ENCODE measurements around the gene HAVCR1.
"Not testable (repeated sequence)": the region's sequence is repeated elsewhere in the genome, so short reads cannot be mapped to it uniquely, and the experiment has no call there.

HAVCR1 gene

GRCh38 chr5:157020511-157021222 lies 38.2 kb downstream of the HAVCR1 start:
- H4K91ac ChIP-seq (ENCODE audit: low read depth, low read length), result no peak overlapping the region
- no peak for DNase-seq
- H3K23ac ChIP-seq (ENCODE audit: low read length), result no peak overlapping the region
- H3K79me1 ChIP-seq (ENCODE audit: low read length), result no peaks in the 10 kb centered on the region
- H2AK5ac ChIP-seq (ENCODE audit: low read length), result no peak overlapping the region
- no peak overlapping the region for H3K4me2 ChIP-seq (ENCODE audit: low read length)
- no peaks in the 10 kb centered on the region for H3K27me3 ChIP-seq (ENCODE audit: insufficient read depth, low read length)
- no peak overlapping the region for H2BK12ac ChIP-seq (ENCODE audit: low read length)
- H4K12ac ChIP-seq (ENCODE audit: low read depth, low read length), result no peak overlapping the region
- H3K9me3 ChIP-seq (ENCODE audit: insufficient read depth, low read depth, low read length), result peaks cover 3% of the 10 kb centered on the region
- no peaks in the 10 kb centered on the region for H3K79me2 ChIP-seq (ENCODE audit: control insufficient read depth, insufficient read depth, low read length, poor library complexity)
- H3K4me3 ChIP-seq (ENCODE audit: low read depth, low read length), result no peak overlapping the region
- H3K9ac ChIP-seq (ENCODE audit: low read length), result no peak overlapping the region
- no peak overlapping the region for H2AFZ ChIP-seq (ENCODE audit: insufficient read depth, low read length, poor library complexity)
- no peak overlapping the region for H2BK5ac ChIP-seq (ENCODE audit: low read depth, low read length, poor library complexity)
- no peaks in the 10 kb centered on the region for H3K4me1 ChIP-seq (ENCODE audit: control insufficient read depth in 1 of 2, insufficient read depth in 2 of 2, low read length in 2 of 2)
- H4K8ac ChIP-seq (ENCODE audit: low read depth, low read length), result no peak overlapping the region
- no peak overlapping the region for H2BK120ac ChIP-seq (ENCODE audit: insufficient read depth, low read length, poor library complexity)
- H3K36me3 ChIP-seq (ENCODE audit: control insufficient read depth in 1 of 2, insufficient read depth in 2 of 2, low read length in 2 of 2), result no peaks in the 10 kb centered on the region
- H3K18ac ChIP-seq (ENCODE audit: low read length), result no peak overlapping the region
- no peak overlapping the region for H3K14ac ChIP-seq (ENCODE audit: low read length)
- H3K4ac ChIP-seq (ENCODE audit: low read depth, low read length), result no peak overlapping the region
- WGBS (ENCODE audit: extremely low coverage, insufficient coverage, insufficient read length), result no CpG with 5 or more reads among the region's 4 CpGs
- H3K27ac ChIP-seq (ENCODE audit: low read depth, low read length), result no peak overlapping the region

GRCh38 chr5:157020002-157020401 lies 38.9 kb downstream of the HAVCR1 start:
- no peak overlapping the region for H2AFZ ChIP-seq (ENCODE audit: insufficient read depth, low read length, poor library complexity)
- no peaks in the 10 kb centered on the region for H3K79me2 ChIP-seq (ENCODE audit: control insufficient read depth, insufficient read depth, low read length, poor library complexity)
- H3K18ac ChIP-seq (ENCODE audit: low read length), result no peak overlapping the region
- H3K36me3 ChIP-seq (ENCODE audit: control insufficient read depth in 1 of 2, insufficient read depth in 2 of 2, low read length in 2 of 2), result no peaks in the 10 kb centered on the region
- no peaks in the 10 kb centered on the region for H3K4me1 ChIP-seq (ENCODE audit: control insufficient read depth in 1 of 2, insufficient read depth in 2 of 2, low read length in 2 of 2)
- peaks cover 3% of the 10 kb centered on the region for H3K9me3 ChIP-seq (ENCODE audit: insufficient read depth, low read depth, low read length)
- H3K4me3 ChIP-seq (ENCODE audit: low read depth, low read length), result no peak overlapping the region
- H2BK120ac ChIP-seq (ENCODE audit: insufficient read depth, low read length, poor library complexity), result no peak overlapping the region
- H4K12ac ChIP-seq (ENCODE audit: low read depth, low read length), result no peak overlapping the region
- H2BK5ac ChIP-seq (ENCODE audit: low read depth, low read length, poor library complexity), result no peak overlapping the region
- no peak overlapping the region for H4K8ac ChIP-seq (ENCODE audit: low read depth, low read length)
- no peak overlapping the region for H3K27ac ChIP-seq (ENCODE audit: low read depth, low read length)
- no peak overlapping the region for H2AK5ac ChIP-seq (ENCODE audit: low read length)
- no peak overlapping the region for H2BK12ac ChIP-seq (ENCODE audit: low read length)
- no peak overlapping the region for H3K4ac ChIP-seq (ENCODE audit: low read depth, low read length)
- H3K27me3 ChIP-seq (ENCODE audit: insufficient read depth, low read length), result no peaks in the 10 kb centered on the region
- no peak overlapping the region for H3K14ac ChIP-seq (ENCODE audit: low read length)
- no peaks in the 10 kb centered on the region for H3K79me1 ChIP-seq (ENCODE audit: low read length)
- no peak overlapping the region for H3K9ac ChIP-seq (ENCODE audit: low read length)
- H3K23ac ChIP-seq (ENCODE audit: low read length), result no peak overlapping the region
- no peak overlapping the region for H4K91ac ChIP-seq (ENCODE audit: low read depth, low read length)
- no peak for DNase-seq
- H3K4me2 ChIP-seq (ENCODE audit: low read length), result no peak overlapping the region

GRCh38 chr5:157014143-157014542 lies 44.8 kb downstream of the HAVCR1 start:
- H3K14ac ChIP-seq (ENCODE audit: low read length); H3K27ac ChIP-seq (ENCODE audit: low read depth, low read length); H2BK12ac ChIP-seq (ENCODE audit: low read length); H3K23ac ChIP-seq (ENCODE audit: low read length); H3K18ac ChIP-seq (ENCODE audit: low read length); H2BK5ac ChIP-seq (ENCODE audit: low read depth, low read length, poor library complexity); H3K4me1 ChIP-seq (ENCODE audit: control insufficient read depth in 1 of 2, insufficient read depth in 2 of 2, low read length in 2 of 2); H3K79me1 ChIP-seq (ENCODE audit: low read length); H4K12ac ChIP-seq (ENCODE audit: low read depth, low read length); H3K4ac ChIP-seq (ENCODE audit: low read depth, low read length); H3K4me2 ChIP-seq (ENCODE audit: low read length); H3K79me2 ChIP-seq (ENCODE audit: control insufficient read depth, insufficient read depth, low read length, poor library complexity); H3K9ac ChIP-seq (ENCODE audit: low read length); H4K91ac ChIP-seq (ENCODE audit: low read depth, low read length); DNase-seq; H2AK5ac ChIP-seq (ENCODE audit: low read length); H3K4me3 ChIP-seq (ENCODE audit: low read depth, low read length); H4K8ac ChIP-seq (ENCODE audit: low read depth, low read length); H3K9me3 ChIP-seq (ENCODE audit: insufficient read depth, low read depth, low read length); H3K36me3 ChIP-seq (ENCODE audit: control insufficient read depth in 1 of 2, insufficient read depth in 2 of 2, low read length in 2 of 2); H2AFZ ChIP-seq (ENCODE audit: insufficient read depth, low read length, poor library complexity); H2BK120ac ChIP-seq (ENCODE audit: insufficient read depth, low read length, poor library complexity); H3K27me3 ChIP-seq (ENCODE audit: insufficient read depth, low read length): not testable (repeated sequence)
- WGBS (ENCODE audit: extremely low coverage, insufficient coverage, insufficient read length), result no CpG with 5 or more reads among the region's 28 CpGs

GRCh38 chr5:157006262-157006661 lies 52.7 kb downstream of the HAVCR1 start:
- no peak overlapping the region for H2BK120ac ChIP-seq (ENCODE audit: insufficient read depth, low read length, poor library complexity)
- H3K79me2 ChIP-seq (ENCODE audit: control insufficient read depth, insufficient read depth, low read length, poor library complexity), result no peaks in the 10 kb centered on the region
- no peak overlapping the region for H2BK5ac ChIP-seq (ENCODE audit: low read depth, low read length, poor library complexity)
- DNase-seq, result no peak
- no peak overlapping the region for H2AFZ ChIP-seq (ENCODE audit: insufficient read depth, low read length, poor library complexity)
- no peak overlapping the region for H3K9ac ChIP-seq (ENCODE audit: low read length)
- no peak overlapping the region for H3K18ac ChIP-seq (ENCODE audit: low read length)
- no CpG with 5 or more reads among the region's 2 CpGs for WGBS (ENCODE audit: extremely low coverage, insufficient coverage, insufficient read length)
- no peaks in the 10 kb centered on the region for H3K9me3 ChIP-seq (ENCODE audit: insufficient read depth, low read depth, low read length)
- H3K23ac ChIP-seq (ENCODE audit: low read length), result no peak overlapping the region
- no peak overlapping the region for H3K14ac ChIP-seq (ENCODE audit: low read length)
- H3K27me3 ChIP-seq (ENCODE audit: insufficient read depth, low read length), result no peaks in the 10 kb centered on the region
- H3K36me3 ChIP-seq (ENCODE audit: control insufficient read depth in 1 of 2, insufficient read depth in 2 of 2, low read length in 2 of 2), result no peaks in the 10 kb centered on the region
- H4K91ac ChIP-seq (ENCODE audit: low read depth, low read length), result no peak overlapping the region
- no peak overlapping the region for H2AK5ac ChIP-seq (ENCODE audit: low read length)
- H2BK12ac ChIP-seq (ENCODE audit: low read length), result no peak overlapping the region
- no peak overlapping the region for H3K4me2 ChIP-seq (ENCODE audit: low read length)
- no peak overlapping the region for H3K27ac ChIP-seq (ENCODE audit: low read depth, low read length)
- H3K4ac ChIP-seq (ENCODE audit: low read depth, low read length), result no peak overlapping the region
- no peaks in the 10 kb centered on the region for H3K79me1 ChIP-seq (ENCODE audit: low read length)
- H3K4me1 ChIP-seq (ENCODE audit: control insufficient read depth in 1 of 2, insufficient read depth in 2 of 2, low read length in 2 of 2), result no peaks in the 10 kb centered on the region
- no peak overlapping the region for H4K12ac ChIP-seq (ENCODE audit: low read depth, low read length)
- H3K4me3 ChIP-seq (ENCODE audit: low read depth, low read length), result no peak overlapping the region
- no peak overlapping the region for H4K8ac ChIP-seq (ENCODE audit: low read depth, low read length)
